ENCODE data around the gene TWIST2. TPM values are rescaled to one million over a fixed set of nuclear protein-coding genes. Genes with fewer than 3 reads are reported as not detected.
A peak's percentile ranks its signal among the peaks of the same experiment; 100 is the strongest.

The TWIST2 gene
- polyA plus RNA-seq, 4 donors: 4.2 to 7.2 (median 4.6) TPM

- DNase-seq (ENCODE audit: low read depth in 4 of 4, low spot score in 2 of 4): peak in 2 of 4 donors; percentile 63 to 65
Measured at GRCh38 chr2:238929242-238930081, 81.6 kb downstream of the TWIST2 start.

GRCh38 chr2:238930216-238930615 lies 82.3 kb downstream of the TWIST2 start:
- DNase-seq (ENCODE audit: low read depth in 4 of 4, low spot score in 2 of 4): no peak

- DNase-seq (ENCODE audit: low read depth in 4 of 4, low spot score in 2 of 4): no peak
Measured at GRCh38 chr2:238936162-238937052, 88.5 kb downstream of the TWIST2 start.

GRCh38 chr2:238938003-238938400 lies 90.1 kb downstream of the TWIST2 start:
- no peak for DNase-seq (ENCODE audit: low read depth in 4 of 4, low spot score in 2 of 4)

- DNase-seq (ENCODE audit: low read depth in 4 of 4, low spot score in 2 of 4): peak in 1 of 4 donors; percentile 49
Measured at GRCh38 chr2:238938401-238939055, 90.6 kb downstream of the TWIST2 start.

- DNase-seq (ENCODE audit: low read depth in 4 of 4, low spot score in 2 of 4): no peak
Measured at GRCh38 chr2:238939074-238939473, 91.2 kb downstream of the TWIST2 start.

- no peak for DNase-seq (ENCODE audit: low read depth in 4 of 4, low spot score in 2 of 4)
Measured at GRCh38 chr2:238939521-238940403, 91.9 kb downstream of the TWIST2 start.

GRCh38 chr2:238940806-238941205 lies 92.9 kb downstream of the TWIST2 start:
- no peak for DNase-seq (ENCODE audit: low read depth in 4 of 4, low spot score in 2 of 4)

GRCh38 chr2:238941262-238941792 lies 93.4 kb downstream of the TWIST2 start:
- no peak for DNase-seq (ENCODE audit: low read depth in 4 of 4, low spot score in 2 of 4)

GRCh38 chr2:238942080-238942725 lies 94.3 kb downstream of the TWIST2 start:
- no peak for DNase-seq (ENCODE audit: low read depth in 4 of 4, low spot score in 2 of 4)

- no peak for DNase-seq (ENCODE audit: low read depth in 4 of 4, low spot score in 2 of 4)
Measured at GRCh38 chr2:238942726-238943300, 94.9 kb downstream of the TWIST2 start.

GRCh38 chr2:238943338-238944067 lies 95.6 kb downstream of the TWIST2 start:
- DNase-seq (ENCODE audit: low read depth in 4 of 4, low spot score in 2 of 4): no peak

- DNase-seq (ENCODE audit: low read depth in 4 of 4, low spot score in 2 of 4): no peak
Measured at GRCh38 chr2:238945433-238946150, 97.7 kb downstream of the TWIST2 start.

- DNase-seq (ENCODE audit: low read depth in 4 of 4, low spot score in 2 of 4): no peak
Measured at GRCh38 chr2:238946318-238947242, 98.7 kb downstream of the TWIST2 start.

GRCh38 chr2:238947243-238947760 lies 99.4 kb downstream of the TWIST2 start:
- no peak for DNase-seq (ENCODE audit: low read depth in 4 of 4, low spot score in 2 of 4)

Data from left renal cortex interstitium (tissue), 4 donors.